ENCODE measurements around the gene OTOP3.
"Not testable (repeated sequence)": the region's sequence is repeated elsewhere in the genome, so short reads cannot be mapped to it uniquely, and the experiment has no call there.

Gene OTOP3

DNA sequence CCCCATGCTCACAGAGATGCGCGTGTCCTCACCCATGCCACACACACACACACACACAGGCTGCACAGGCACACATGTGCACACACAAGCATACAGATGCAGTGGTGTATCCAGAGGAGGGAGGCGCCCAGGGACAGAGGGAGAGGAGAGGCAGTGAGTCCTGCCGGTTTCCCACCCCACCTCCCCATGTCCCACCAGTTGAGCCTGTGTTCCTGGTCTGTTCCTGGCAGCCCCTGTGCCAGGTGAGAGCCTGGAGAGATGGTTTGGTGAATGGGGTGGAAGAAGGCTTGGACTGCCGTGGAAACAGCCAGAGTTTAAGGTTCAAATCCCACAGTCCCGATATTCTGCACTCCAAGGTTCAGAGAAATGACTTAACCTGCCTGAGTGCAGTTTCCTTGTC, 32.0 kb upstream of the OTOP3 start:
- Mint-ChIP-seq H3K27me3 (peaks cover 27% of the 10 kb centered on the region), H3K27ac (ENCODE audit: low read depth) (no peak overlapping the region), H3K4me1 (no peaks in the 10 kb centered on the region), H3K4me3 (no peak overlapping the region), H3K9me3 (no peaks in the 10 kb centered on the region), H3K36me3 (ENCODE audit: insufficient read depth) (peaks cover 1% of the 10 kb centered on the region)
- no peak for DNase-seq (ENCODE audit: low spot score in 2 of 2)
- no peak for ATAC-seq (replicated peaks; ENCODE audit: extremely low read depth, poor library complexity, severe bottlenecking)

- H3K9me3 Mint-ChIP-seq: no peaks in the 10 kb centered on the region
- ATAC-seq (replicated peaks; ENCODE audit: extremely low read depth, poor library complexity, severe bottlenecking) (no peak), DNase-seq (ENCODE audit: low spot score in 2 of 2) (no peak)
- H3K36me3 Mint-ChIP-seq (ENCODE audit: insufficient read depth): peaks cover 2% of the 10 kb centered on the region
- no peak overlapping the region for H3K27ac Mint-ChIP-seq (ENCODE audit: low read depth)
- H3K4me3 Mint-ChIP-seq: no peak overlapping the region
- H3K27me3 Mint-ChIP-seq: peaks cover 27% of the 10 kb centered on the region
- H3K4me1 Mint-ChIP-seq: no peaks in the 10 kb centered on the region
Observed at GRCh38 chr17:74904687-74905409, 30.9 kb upstream of the OTOP3 start.

DNA sequence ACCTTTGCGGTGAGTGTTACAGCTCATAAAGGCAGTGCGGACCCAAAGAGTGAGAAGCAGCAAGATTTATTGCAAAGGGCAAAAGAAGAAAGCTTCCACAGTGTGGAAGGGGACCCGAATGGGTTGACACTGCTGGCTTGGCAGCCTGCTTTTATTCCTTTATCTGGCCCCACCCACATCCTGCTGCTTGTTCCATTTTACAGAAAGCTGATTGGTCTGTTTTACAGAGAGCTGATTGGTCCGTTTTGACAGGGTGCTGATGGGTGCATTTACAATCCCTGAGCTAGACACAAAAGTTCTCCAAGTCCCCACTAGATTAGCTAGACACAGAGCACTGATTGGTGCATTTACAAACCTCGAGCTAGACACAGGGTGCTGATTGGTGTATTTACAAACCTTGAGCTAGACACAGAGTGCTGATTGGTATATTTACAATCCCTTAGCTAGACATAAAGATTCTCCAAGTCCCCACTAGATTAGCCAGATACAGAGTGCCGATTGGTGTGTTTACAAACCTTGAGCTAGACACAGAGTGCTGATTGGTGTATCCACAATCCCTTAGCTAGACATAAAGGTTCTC, 29.4 kb upstream of the OTOP3 start:
- not testable (repeated sequence) for H3K4me1 Mint-ChIP-seq; ATAC-seq (replicated peaks; ENCODE audit: extremely low read depth, poor library complexity, severe bottlenecking); H3K36me3 Mint-ChIP-seq (ENCODE audit: insufficient read depth); H3K4me3 Mint-ChIP-seq; H3K27ac Mint-ChIP-seq (ENCODE audit: low read depth); H3K9me3 Mint-ChIP-seq; DNase-seq (ENCODE audit: low spot score in 2 of 2)
- H3K27me3 Mint-ChIP-seq: peaks cover 27% of the 10 kb centered on the region

GRCh38 chr17:74907012-74907411, 28.7 kb upstream of the OTOP3 start:
- no peak for DNase-seq (ENCODE audit: low spot score in 2 of 2)
- Mint-ChIP-seq H3K27ac (ENCODE audit: low read depth) (no peak overlapping the region), H3K27me3 (peaks cover 26% of the 10 kb centered on the region), H3K9me3 (no peaks in the 10 kb centered on the region), H3K4me1 (no peaks in the 10 kb centered on the region), H3K36me3 (ENCODE audit: insufficient read depth) (peaks cover 1% of the 10 kb centered on the region), H3K4me3 (no peak overlapping the region)
- ATAC-seq (replicated peaks; ENCODE audit: extremely low read depth, poor library complexity, severe bottlenecking): no peak

DNA sequence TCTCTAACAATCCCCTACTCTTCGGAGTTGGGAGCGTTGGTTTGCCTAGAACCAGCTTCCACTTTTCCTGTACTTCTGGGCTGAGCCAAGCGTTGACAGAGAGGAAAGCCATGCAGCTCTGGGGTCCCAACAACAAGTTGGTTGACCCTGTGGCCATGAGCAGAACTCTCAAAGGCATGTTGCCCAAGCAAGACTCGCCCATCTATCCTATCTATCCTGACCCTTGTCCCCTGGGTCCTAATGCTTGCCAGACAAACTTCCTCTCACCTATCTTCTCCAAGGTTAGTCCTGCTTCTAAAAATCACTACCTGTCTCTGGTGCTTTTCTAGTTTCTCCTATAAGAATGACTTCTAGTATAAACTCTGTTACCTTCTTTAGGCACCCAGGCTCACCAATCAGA, 26.6 kb upstream of the OTOP3 start:
- H3K27ac Mint-ChIP-seq (ENCODE audit: low read depth); DNase-seq (ENCODE audit: low spot score in 2 of 2); H3K36me3 Mint-ChIP-seq (ENCODE audit: insufficient read depth); ATAC-seq (replicated peaks; ENCODE audit: extremely low read depth, poor library complexity, severe bottlenecking); H3K27me3 Mint-ChIP-seq; H3K4me1 Mint-ChIP-seq; H3K4me3 Mint-ChIP-seq; H3K9me3 Mint-ChIP-seq: not testable (repeated sequence)

DNA sequence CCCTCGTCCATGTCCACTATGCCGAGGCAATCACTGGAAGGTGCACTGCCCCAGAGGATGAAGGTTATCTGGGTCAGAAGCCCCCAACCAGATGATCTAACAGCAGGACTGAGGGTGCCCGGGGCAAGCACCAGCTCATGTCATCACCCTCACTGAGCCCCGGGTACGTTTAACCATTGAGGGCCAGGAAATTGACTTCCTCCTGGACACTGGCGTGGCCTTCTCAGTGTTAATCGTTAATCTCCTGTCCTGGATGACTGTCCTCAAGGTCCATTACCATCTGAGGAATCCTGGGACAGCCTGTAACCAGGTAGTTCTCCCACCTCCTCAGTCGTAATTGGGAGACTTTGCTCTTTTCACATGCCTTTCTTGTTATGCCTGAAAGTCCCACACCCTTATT, 24.3 kb upstream of the OTOP3 start:
- H3K27ac Mint-ChIP-seq (ENCODE audit: low read depth); H3K9me3 Mint-ChIP-seq; H3K4me3 Mint-ChIP-seq; ATAC-seq (replicated peaks; ENCODE audit: extremely low read depth, poor library complexity, severe bottlenecking); H3K27me3 Mint-ChIP-seq; H3K36me3 Mint-ChIP-seq (ENCODE audit: insufficient read depth); H3K4me1 Mint-ChIP-seq; DNase-seq (ENCODE audit: low spot score in 2 of 2): not testable (repeated sequence)

DNA sequence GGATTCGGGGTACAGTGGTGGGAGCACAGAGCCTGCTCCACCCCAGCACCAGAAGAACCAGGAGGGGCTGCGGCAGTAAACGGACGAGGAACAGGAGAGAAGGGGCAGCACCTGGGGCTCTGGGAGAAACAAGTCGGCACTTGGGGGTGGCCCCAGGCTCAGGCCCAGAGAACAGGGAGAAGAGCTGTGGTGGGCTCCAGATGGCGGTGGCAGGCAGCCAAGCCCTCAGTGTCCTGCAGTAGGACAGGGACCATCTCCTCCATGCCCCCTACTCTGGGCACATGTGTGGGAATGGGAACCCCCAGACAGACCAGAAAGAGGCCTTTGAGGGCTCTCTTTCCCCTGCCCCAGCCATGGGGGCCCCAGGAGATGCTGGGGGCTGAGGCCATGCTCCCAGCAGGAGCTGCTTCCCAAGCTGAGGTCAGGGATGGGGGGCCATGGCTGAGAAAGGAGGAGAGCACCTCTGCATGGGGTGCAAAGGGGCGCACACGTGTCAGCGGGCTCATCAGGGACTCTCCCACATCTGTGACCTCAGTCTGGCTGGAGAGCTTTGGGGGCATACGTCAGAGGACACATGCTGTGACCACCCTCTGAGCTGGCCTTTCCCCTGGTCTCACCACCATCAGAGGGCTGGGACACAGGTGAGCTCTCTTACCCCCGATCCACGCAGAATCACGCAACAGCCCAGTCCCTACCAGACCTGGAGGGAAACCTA, 19.4 kb upstream of the OTOP3 start:
- no peaks in the 10 kb centered on the region for H3K9me3 Mint-ChIP-seq

GRCh38 chr17:74916851-74917199, 18.9 kb upstream of the OTOP3 start:
- no peak overlapping the region for H3K27ac Mint-ChIP-seq (ENCODE audit: low read depth)
- no peaks in the 10 kb centered on the region for H3K9me3 Mint-ChIP-seq
- no peak for DNase-seq (ENCODE audit: low spot score in 2 of 2)
- no peak overlapping the region for H3K4me3 Mint-ChIP-seq
- no peak for ATAC-seq (replicated peaks; ENCODE audit: extremely low read depth, poor library complexity, severe bottlenecking)
- peaks cover 44% of the 10 kb centered on the region for H3K27me3 Mint-ChIP-seq
- H3K36me3 Mint-ChIP-seq (ENCODE audit: insufficient read depth): no peaks in the 10 kb centered on the region
- no peaks in the 10 kb centered on the region for H3K4me1 Mint-ChIP-seq

More for the DNA sequence above, 19.4 kb upstream of the OTOP3 start:
- Mint-ChIP-seq H3K27me3 (peaks cover 39% of the 10 kb centered on the region), H3K4me3 (no peak overlapping the region), H3K36me3 (ENCODE audit: insufficient read depth) (no peaks in the 10 kb centered on the region), H3K4me1 (no peaks in the 10 kb centered on the region), H3K27ac (ENCODE audit: low read depth) (no peak overlapping the region)
- DNase-seq (ENCODE audit: low spot score in 2 of 2): no peak
- ATAC-seq (replicated peaks; ENCODE audit: extremely low read depth, poor library complexity, severe bottlenecking): no peak

DNA sequence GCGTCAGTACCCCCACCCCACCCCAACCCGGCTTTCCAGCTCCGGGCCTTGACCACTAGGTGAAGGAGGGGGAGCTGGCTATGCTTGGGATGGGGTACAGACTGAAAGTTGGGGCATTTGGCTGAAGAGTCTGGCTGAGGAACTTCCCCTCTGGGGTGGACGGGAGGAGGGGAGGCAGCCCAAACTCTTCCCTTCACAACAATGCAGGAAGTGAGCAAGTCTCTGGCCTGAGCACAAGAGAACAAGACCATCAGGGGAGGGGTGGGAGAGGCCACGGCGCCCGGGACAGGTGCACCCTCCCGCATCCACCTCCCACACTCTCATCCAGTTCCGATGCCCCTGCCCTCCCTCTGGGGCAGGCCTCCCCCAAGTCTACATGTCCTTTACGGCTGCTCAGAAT, 18.3 kb upstream of the OTOP3 start:
- no peaks in the 10 kb centered on the region for H3K9me3 Mint-ChIP-seq
- peaks cover under 1% of the 10 kb centered on the region for H3K4me1 Mint-ChIP-seq
- ATAC-seq (replicated peaks; ENCODE audit: extremely low read depth, poor library complexity, severe bottlenecking): no peak
- H3K36me3 Mint-ChIP-seq (ENCODE audit: insufficient read depth): no peaks in the 10 kb centered on the region
- no peak overlapping the region for H3K4me3 Mint-ChIP-seq
- peaks cover 51% of the 10 kb centered on the region for H3K27me3 Mint-ChIP-seq
- no peak overlapping the region for H3K27ac Mint-ChIP-seq (ENCODE audit: low read depth)
- DNase-seq (ENCODE audit: low spot score in 2 of 2): no peak

DNA sequence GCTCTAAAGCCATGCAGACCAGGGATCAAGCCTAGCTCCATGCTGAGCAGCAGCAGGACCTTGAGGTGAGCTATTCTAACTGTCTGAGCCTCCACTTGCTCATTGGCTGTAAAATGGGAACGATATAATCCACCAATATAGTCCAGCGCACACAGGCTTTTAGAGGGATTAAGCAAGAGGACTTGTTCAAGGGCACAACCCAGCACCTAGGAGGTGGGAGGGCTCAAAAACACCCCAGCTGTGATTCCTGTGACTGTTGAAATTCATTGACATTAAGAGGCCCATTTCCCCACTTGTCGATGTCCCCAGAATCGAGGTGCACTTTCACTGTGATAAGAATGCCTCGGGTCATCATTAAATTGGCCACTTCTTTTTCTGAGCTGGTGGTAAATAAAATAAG, 16.8 kb upstream of the OTOP3 start:
- H3K27ac Mint-ChIP-seq (ENCODE audit: low read depth): no peak overlapping the region

GRCh38 chr17:74919440-74920305, 16.0 kb upstream of the OTOP3 start:
- Mint-ChIP-seq H3K27ac (ENCODE audit: low read depth) (no peak overlapping the region), H3K36me3 (ENCODE audit: insufficient read depth) (peaks cover 2% of the 10 kb centered on the region), H3K27me3 (peaks cover 65% of the 10 kb centered on the region), H3K9me3 (no peaks in the 10 kb centered on the region), H3K4me1 (peaks cover 12% of the 10 kb centered on the region), H3K4me3 (no peak overlapping the region)
- no peak for ATAC-seq (replicated peaks; ENCODE audit: extremely low read depth, poor library complexity, severe bottlenecking)
- no peak for DNase-seq (ENCODE audit: low spot score in 2 of 2)

More for the DNA sequence above, 16.8 kb upstream of the OTOP3 start:
- Mint-ChIP-seq H3K36me3 (ENCODE audit: insufficient read depth) (peaks cover 2% of the 10 kb centered on the region), H3K4me3 (no peak overlapping the region), H3K4me1 (peaks cover 6% of the 10 kb centered on the region), H3K9me3 (no peaks in the 10 kb centered on the region), H3K27me3 (peaks cover 57% of the 10 kb centered on the region)
- ATAC-seq (replicated peaks; ENCODE audit: extremely low read depth, poor library complexity, severe bottlenecking): no peak
- no peak for DNase-seq (ENCODE audit: low spot score in 2 of 2)

- H3K36me3 Mint-ChIP-seq (ENCODE audit: insufficient read depth): peaks cover 4% of the 10 kb centered on the region
- no peak overlapping the region for H3K4me3 Mint-ChIP-seq
- peaks cover 13% of the 10 kb centered on the region for H3K4me1 Mint-ChIP-seq
- DNase-seq (ENCODE audit: low spot score in 2 of 2) (no peak), ATAC-seq (replicated peaks; ENCODE audit: extremely low read depth, poor library complexity, severe bottlenecking) (no peak)
- H3K9me3 Mint-ChIP-seq: no peaks in the 10 kb centered on the region
- no peak overlapping the region for H3K27ac Mint-ChIP-seq (ENCODE audit: low read depth)
- H3K27me3 Mint-ChIP-seq: peaks cover 71% of the 10 kb centered on the region
Observed at GRCh38 chr17:74920306-74920620, 15.4 kb upstream of the OTOP3 start.
